BE2C (cell line): ENCODE results near the gene TRAF3IP1.

ENCODE experiments used
- DNase-seq: peaks from one replicate; pipeline ENCODE4 v3.0.0-alpha.2; 2020
- H3K27me3 ChIP-seq: fragments of 250-450 bp; sonication (Bioruptor Pico); 2 replicates; pipeline ENCODE4 v1.5.1; 2020; ENCODE audit warnings: mild to moderate bottlenecking
- H3K36me3 ChIP-seq: fragments of 250-450 bp; sonication (Bioruptor Pico); 2 replicates; pipeline ENCODE4 v1.5.1; 2020; ENCODE audit warnings: mild to moderate bottlenecking
- H3K4me1 ChIP-seq: fragments of 250-450 bp; sonication (Bioruptor Pico); 2 replicates; pipeline ENCODE4 v1.5.1; 2020
- H3K4me3 ChIP-seq: 2 replicates; pipeline ENCODE4 v1.5.1; 2011; ENCODE audit warnings: low read depth, low read length
- H3K9me3 ChIP-seq: fragments of 250-450 bp; sonication (Bioruptor Pico); 2 replicates; pipeline ENCODE4 v1.5.1; 2020
- TF ChIP-seq, protein P1 (sequence below): IDR thresholded peaks from 2 replicates; pipeline ENCODE4 v1.5.1; 2012; ENCODE audit warnings: mild to moderate bottlenecking, low read depth, low read length

TRAF3IP1 gene

GRCh38 chr2:238290715-238291549, 29.4 kb upstream of the TRAF3IP1 start:
- Histone ChIP-seq H3K4me1 (no peaks in the 10 kb centered on the region), H3K36me3 (no peaks in the 10 kb centered on the region; the same call in 1 of the 2 replicates)

GRCh38 chr2:238291550-238292281, 28.6 kb upstream of the TRAF3IP1 start:
- Histone ChIP-seq H3K4me1 (no peaks in the 10 kb centered on the region), H3K4me3 (no peak overlapping the region), H3K36me3 (no peaks in the 10 kb centered on the region; the same call in 1 of the 2 replicates), H3K9me3 (no peaks in the 10 kb centered on the region), H3K27me3 (no peaks in the 10 kb centered on the region)
- DNase-seq: no peak
- TF ChIP-seq, protein P1, sequence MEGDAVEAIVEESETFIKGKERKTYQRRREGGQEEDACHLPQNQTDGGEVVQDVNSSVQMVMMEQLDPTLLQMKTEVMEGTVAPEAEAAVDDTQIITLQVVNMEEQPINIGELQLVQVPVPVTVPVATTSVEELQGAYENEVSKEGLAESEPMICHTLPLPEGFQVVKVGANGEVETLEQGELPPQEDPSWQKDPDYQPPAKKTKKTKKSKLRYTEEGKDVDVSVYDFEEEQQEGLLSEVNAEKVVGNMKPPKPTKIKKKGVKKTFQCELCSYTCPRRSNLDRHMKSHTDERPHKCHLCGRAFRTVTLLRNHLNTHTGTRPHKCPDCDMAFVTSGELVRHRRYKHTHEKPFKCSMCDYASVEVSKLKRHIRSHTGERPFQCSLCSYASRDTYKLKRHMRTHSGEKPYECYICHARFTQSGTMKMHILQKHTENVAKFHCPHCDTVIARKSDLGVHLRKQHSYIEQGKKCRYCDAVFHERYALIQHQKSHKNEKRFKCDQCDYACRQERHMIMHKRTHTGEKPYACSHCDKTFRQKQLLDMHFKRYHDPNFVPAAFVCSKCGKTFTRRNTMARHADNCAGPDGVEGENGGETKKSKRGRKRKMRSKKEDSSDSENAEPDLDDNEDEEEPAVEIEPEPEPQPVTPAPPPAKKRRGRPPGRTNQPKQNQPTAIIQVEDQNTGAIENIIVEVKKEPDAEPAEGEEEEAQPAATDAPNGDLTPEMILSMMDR: no peak

More at GRCh38 chr2:238290715-238291549, 29.4 kb upstream of the TRAF3IP1 start:
- DNase-seq: no peak
- no peaks in the 10 kb centered on the region for H3K9me3 ChIP-seq
- H3K4me3 ChIP-seq: no peak overlapping the region
- H3K27me3 ChIP-seq: no peaks in the 10 kb centered on the region
- TF ChIP-seq, protein P1: no peak

- Histone ChIP-seq H3K27me3 (0 out of 2 replicates have a peak, but pooled peaks cover 4% of the 10 kb centered on the region), H3K9me3 (no peaks in the 10 kb centered on the region), H3K4me1 (no peaks in the 10 kb centered on the region), H3K4me3 (no peak overlapping the region), H3K36me3 (no peaks in the 10 kb centered on the region)
- no peak for DNase-seq
- TF ChIP-seq, protein P1: no peak
Observed at GRCh38 chr2:238294046-238294392, 26.3 kb upstream of the TRAF3IP1 start.

- H3K4me3 ChIP-seq: no peak overlapping the region
- DNase-seq: no peak
- H3K36me3 ChIP-seq: no peaks in the 10 kb centered on the region
- H3K27me3 ChIP-seq: 0 out of 2 replicates have a peak, but pooled peaks cover 4% of the 10 kb centered on the region
- TF ChIP-seq, protein P1: no peak
- no peaks in the 10 kb centered on the region for H3K4me1 ChIP-seq
- H3K9me3 ChIP-seq: no peaks in the 10 kb centered on the region
Observed at GRCh38 chr2:238294393-238295143, 25.8 kb upstream of the TRAF3IP1 start.

- no peak for DNase-seq
- Histone ChIP-seq H3K4me1 (no peaks in the 10 kb centered on the region), H3K4me3 (no peak overlapping the region), H3K9me3 (no peaks in the 10 kb centered on the region), H3K27me3 (0 out of 2 replicates have a peak, but pooled peaks cover 4% of the 10 kb centered on the region), H3K36me3 (no peaks in the 10 kb centered on the region)
- TF ChIP-seq, protein P1: no peak
Observed at GRCh38 chr2:238295144-238296112, 24.9 kb upstream of the TRAF3IP1 start.
